Measurements from ENCODE around the gene PRG2.

PRG2 gene

GRCh38 chr11:57427727-57428082 lies 37.3 kb upstream of the PRG2 start:
- no peak overlapping the region for H3K4me3 ChIP-seq (ENCODE audit: insufficient read depth, low read length, poor library complexity, severe bottlenecking)
- peaks cover 15% of the 10 kb centered on the region for H3K36me3 ChIP-seq (ENCODE audit: low read length)
- H4K20me1 ChIP-seq (ENCODE audit: low read depth, low read length): no peaks in the 10 kb centered on the region; the same call in 1 of the 2 replicates
- H3K27me3 ChIP-seq (ENCODE audit: low read length): no peaks in the 10 kb centered on the region
- H3F3A ChIP-seq (ENCODE audit: insufficient read depth): peaks cover 9% of the 10 kb centered on the region; the same call in 1 of the 2 replicates
- peak overlapping the region; percentile 96 for H2AFZ ChIP-seq (ENCODE audit: low read depth, low read length, severe bottlenecking)
- TF ChIP-seq CTCF (IDR thresholded peaks at IDR 0.05; ENCODE audit: insufficient read depth, low read length, poor library complexity, severe bottlenecking) (no peak), EZH2phosphoT487 (conservative IDR thresholded peaks at IDR 0.05; ENCODE audit: low read length) (no peak)
- H3K9me3 ChIP-seq (ENCODE audit: insufficient read depth, low read length): no peaks in the 10 kb centered on the region
- H3K9me2 ChIP-seq (replicated peaks; ENCODE audit: insufficient read depth, low read length): no peaks in the 10 kb centered on the region
- H3K79me2 ChIP-seq (ENCODE audit: insufficient read depth, low read length): peaks cover 32% of the 10 kb centered on the region
- H3K4me2 ChIP-seq (ENCODE audit: low read depth, low read length, poor library complexity, severe bottlenecking): peak overlapping the region; percentile 93
- no peak overlapping the region for H3K27ac ChIP-seq (ENCODE audit: low read depth, low read length)
- H3K9ac ChIP-seq (ENCODE audit: low read length): peak overlapping the region; percentile 94; the same call in 1 of the 2 replicates

GRCh38 chr11:57426929-57427726 lies 36.7 kb upstream of the PRG2 start, which contains the start of gene SLC43A3:
Gene SLC43A3 (minus strand): TSS chr11:57427121. CDS start chr11:57426172, 949 bp downstream.
- peaks cover 16% of the 10 kb centered on the region for H3K36me3 ChIP-seq (ENCODE audit: low read length)
- no peaks in the 10 kb centered on the region; the same call in 1 of the 2 replicates for H4K20me1 ChIP-seq (ENCODE audit: low read depth, low read length)
- peak within 1 kb of the TSS; percentile 82 for H3K4me3 ChIP-seq (ENCODE audit: insufficient read depth, low read length, poor library complexity, severe bottlenecking)
- peak within 1 kb of the TSS; percentile 96 for H2AFZ ChIP-seq (ENCODE audit: low read depth, low read length, severe bottlenecking)
- no peaks in the 10 kb centered on the region for H3K27me3 ChIP-seq (ENCODE audit: low read length)
- H3F3A ChIP-seq (ENCODE audit: insufficient read depth): peaks cover 9% of the 10 kb centered on the region; the same call in 1 of the 2 replicates
- peaks cover 38% of the 10 kb centered on the region for H3K79me2 ChIP-seq (ENCODE audit: insufficient read depth, low read length)
- TF ChIP-seq CTCF (IDR thresholded peaks at IDR 0.05; ENCODE audit: insufficient read depth, low read length, poor library complexity, severe bottlenecking): no peak
- no peak for TF ChIP-seq EZH2phosphoT487 (conservative IDR thresholded peaks at IDR 0.05; ENCODE audit: low read length)
- no peaks in the 10 kb centered on the region for H3K9me2 ChIP-seq (replicated peaks; ENCODE audit: insufficient read depth, low read length)
- H3K9me3 ChIP-seq (ENCODE audit: insufficient read depth, low read length): no peaks in the 10 kb centered on the region
- peak within 1 kb of the TSS; percentile 94 for H3K9ac ChIP-seq (ENCODE audit: low read length)
- H3K27ac ChIP-seq (ENCODE audit: low read depth, low read length): peak within 1 kb of the TSS; percentile 76
- peak within 1 kb of the TSS; percentile 93 for H3K4me2 ChIP-seq (ENCODE audit: low read depth, low read length, poor library complexity, severe bottlenecking)

- H3K9me3 ChIP-seq (ENCODE audit: insufficient read depth, low read length): no peaks in the 10 kb centered on the region
- H3K27me3 ChIP-seq (ENCODE audit: low read length): no peaks in the 10 kb centered on the region
- TF ChIP-seq CTCF (IDR thresholded peaks at IDR 0.05; ENCODE audit: insufficient read depth, low read length, poor library complexity, severe bottlenecking): no peak
- no peak for TF ChIP-seq EZH2phosphoT487 (conservative IDR thresholded peaks at IDR 0.05; ENCODE audit: low read length)
- H3K36me3 ChIP-seq (ENCODE audit: low read length): peaks cover 23% of the 10 kb centered on the region
- peak overlapping the region; percentile 82 for H3K4me3 ChIP-seq (ENCODE audit: insufficient read depth, low read length, poor library complexity, severe bottlenecking)
- no peaks in the 10 kb centered on the region; the same call in 1 of the 2 replicates for H4K20me1 ChIP-seq (ENCODE audit: low read depth, low read length)
- peak overlapping the region; percentile 93 for H3K4me2 ChIP-seq (ENCODE audit: low read depth, low read length, poor library complexity, severe bottlenecking)
- peaks cover 45% of the 10 kb centered on the region for H3K79me2 ChIP-seq (ENCODE audit: insufficient read depth, low read length)
- no peaks in the 10 kb centered on the region for H3K9me2 ChIP-seq (replicated peaks; ENCODE audit: insufficient read depth, low read length)
- H3K27ac ChIP-seq (ENCODE audit: low read depth, low read length): peak overlapping the region; percentile 76
- peak overlapping the region; percentile 96 for H2AFZ ChIP-seq (ENCODE audit: low read depth, low read length, severe bottlenecking)
- peaks cover 9% of the 10 kb centered on the region; the same call in 1 of the 2 replicates for H3F3A ChIP-seq (ENCODE audit: insufficient read depth)
- peak overlapping the region; percentile 94 for H3K9ac ChIP-seq (ENCODE audit: low read length)
Observed at GRCh38 chr11:57426439-57426928, 36.0 kb upstream of the PRG2 start.
